HL-60 (cell line): Measurements from ENCODE around the gene USF1.

ENCODE experiments used
- DNase-seq, 2 experiments: peaks; one replicate each; pipeline ENCODE4 v3.0.0-alpha.2; 2010 to 2020; ENCODE audit warnings: low read depth in 1 of 2, low spot score in 1 of 2
- H3K27ac ChIP-seq: fragments of 250-450 bp; sonication (Bioruptor Pico); replicated peaks from 2 replicates; pipeline ENCODE4 v1.5.1; 2020; ENCODE audit warnings: mild to moderate bottlenecking, moderate library complexity
- H3K27me3 ChIP-seq: fragments of 250-450 bp; sonication (Bioruptor Pico); 2 replicates; pipeline ENCODE4 v1.5.1; 2021; ENCODE audit warnings: mild to moderate bottlenecking, moderate library complexity; ENCODE audit not compliant: insufficient read depth, poor library complexity, severe bottlenecking
- H3K4me3 ChIP-seq: replicated peaks from 2 replicates; pipeline ENCODE4 v1.5.1; 2011; ENCODE audit warnings: mild to moderate bottlenecking, control low read depth, low read length; ENCODE audit not compliant: insufficient read depth
- CTCF ChIP-seq: IDR thresholded peaks from one replicate; pipeline ENCODE4 v1.5.1; 2011; ENCODE audit warnings: low read length, control low read depth, inconsistent platforms; ENCODE audit not compliant: insufficient read depth
- GABPA ChIP-seq: IDR thresholded peaks from 2 replicates; pipeline ENCODE4 v1.6.1; 2012; ENCODE audit warnings: low read depth
- POLR2AphosphoS5 ChIP-seq: IDR thresholded peaks from 2 replicates; pipeline ENCODE4 v1.6.1; 2012; ENCODE audit warnings: low read depth
- REST ChIP-seq: IDR thresholded peaks from 2 replicates; pipeline ENCODE4 v1.6.1; 2012; ENCODE audit warnings: low read depth; ENCODE audit not compliant: insufficient replicate concordance
- SPI1 ChIP-seq: IDR thresholded peaks from 2 replicates; pipeline ENCODE4 v1.6.1; 2012; ENCODE audit warnings: low read depth, mild to moderate bottlenecking, borderline replicate concordance
- long read RNA-seq: library from polyadenylated mRNA; unstranded; transcript quantifications from one replicate; pipeline ENCODE4 v2.0.0, GENCODE V29; 2020

USF1 gene, protein sequence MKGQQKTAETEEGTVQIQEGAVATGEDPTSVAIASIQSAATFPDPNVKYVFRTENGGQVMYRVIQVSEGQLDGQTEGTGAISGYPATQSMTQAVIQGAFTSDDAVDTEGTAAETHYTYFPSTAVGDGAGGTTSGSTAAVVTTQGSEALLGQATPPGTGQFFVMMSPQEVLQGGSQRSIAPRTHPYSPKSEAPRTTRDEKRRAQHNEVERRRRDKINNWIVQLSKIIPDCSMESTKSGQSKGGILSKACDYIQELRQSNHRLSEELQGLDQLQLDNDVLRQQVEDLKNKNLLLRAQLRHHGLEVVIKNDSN
- long read RNA-seq, transcript USF1-203 (11 exons, 1,807 nt), result major isoform, 61 of 136 reads
- long read RNA-seq, transcript USF1-205 (11 exons, 1,092 nt), result minor isoform, 28 of 136 reads
- long read RNA-seq, partial matches to known transcripts, result 3 of 136 reads
- long read RNA-seq, other reads (novel, unspliced or antisense), result 42 of 136 reads

DNA sequence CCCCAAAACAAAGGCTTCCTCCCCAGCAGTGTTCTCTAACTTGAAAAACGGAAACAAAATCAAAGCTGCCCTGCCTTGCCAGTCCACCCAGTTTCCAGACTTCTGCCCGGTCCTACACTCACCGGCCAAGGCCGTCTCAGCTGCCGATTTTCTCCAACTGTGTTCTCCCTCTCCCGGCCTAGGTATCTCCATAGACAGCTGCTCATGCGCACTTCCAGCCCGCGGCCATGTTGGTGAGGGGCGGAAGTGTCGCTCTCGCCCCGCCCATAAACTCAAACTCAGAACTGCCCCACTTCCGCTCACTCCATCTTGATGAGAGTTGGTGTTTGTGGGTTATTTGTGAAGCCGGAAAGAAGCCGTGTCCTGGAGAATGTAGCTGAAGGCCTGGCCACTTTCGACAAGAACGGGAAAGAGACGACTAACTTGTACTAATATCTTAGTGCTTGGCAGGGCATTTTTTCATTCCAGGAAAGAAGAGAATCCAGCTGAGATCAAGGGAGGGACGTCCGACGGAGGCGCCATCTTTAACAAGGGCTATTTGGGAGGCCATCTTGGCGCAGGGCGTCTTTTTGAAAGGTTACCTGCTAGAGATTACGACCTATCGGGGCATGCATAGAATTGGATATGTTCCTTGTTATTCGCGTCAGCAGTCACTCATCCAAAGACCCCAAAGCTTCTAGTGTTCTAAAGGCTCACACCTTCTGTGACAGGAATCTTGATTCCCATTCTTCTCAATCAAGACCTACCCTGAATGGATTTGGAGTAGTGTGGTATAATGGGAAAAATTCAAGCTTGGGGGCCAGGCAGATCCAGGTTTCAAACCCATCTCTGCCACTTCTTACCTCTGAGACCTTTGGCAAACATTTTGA lies at the start of gene USF1:
Gene USF1 (minus strand): TSS at position 242 of the 869 bp plus-strand sequence. CDS start 2,702 bp downstream, outside the sequence.
- Histone ChIP-seq H3K27me3 (no peaks in the 10 kb centered on the region), H3K4me3 (peak within 1 kb of the TSS; percentile 86), H3K27ac (peak within 1 kb of the TSS; percentile 98)
- DNase-seq, result peak; percentile 91 to 95
- TF ChIP-seq GABPA (peak; percentile 90), POLR2AphosphoS5 (peak; percentile 84), CTCF (no peak), REST (peak; percentile 66), SPI1 (peak; percentile 91)

DNA sequence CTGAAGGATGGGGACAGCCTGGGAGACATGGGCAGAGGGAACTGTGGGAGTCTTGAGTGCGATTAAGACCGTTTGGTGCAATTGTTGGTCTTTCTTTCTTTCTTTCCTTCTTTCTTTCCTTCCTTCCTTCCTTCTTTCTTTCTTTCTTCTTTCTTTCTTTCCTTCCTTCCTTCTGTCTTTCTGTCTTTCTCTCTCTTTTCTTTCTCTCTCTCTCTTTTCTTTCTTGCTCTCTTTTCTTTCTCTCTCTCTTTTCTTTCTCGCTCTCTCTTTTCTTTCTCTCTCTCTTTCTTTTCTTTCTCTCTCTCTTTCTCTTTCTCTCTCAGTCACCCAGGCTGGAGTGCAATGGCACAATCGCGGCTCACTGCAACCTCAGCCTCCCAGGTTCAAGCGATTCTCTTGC lies 49.5 kb upstream of the USF1 start:
- H3K27ac ChIP-seq, result no peak overlapping the region
- H3K4me3 ChIP-seq, result no peak overlapping the region
- TF ChIP-seq POLR2AphosphoS5, result no peak
- no peak for TF ChIP-seq CTCF
- TF ChIP-seq GABPA, result no peak
- TF ChIP-seq SPI1, result no peak
- no peak for TF ChIP-seq REST
- DNase-seq, result no peak
- no peaks in the 10 kb centered on the region for H3K27me3 ChIP-seq

DNA sequence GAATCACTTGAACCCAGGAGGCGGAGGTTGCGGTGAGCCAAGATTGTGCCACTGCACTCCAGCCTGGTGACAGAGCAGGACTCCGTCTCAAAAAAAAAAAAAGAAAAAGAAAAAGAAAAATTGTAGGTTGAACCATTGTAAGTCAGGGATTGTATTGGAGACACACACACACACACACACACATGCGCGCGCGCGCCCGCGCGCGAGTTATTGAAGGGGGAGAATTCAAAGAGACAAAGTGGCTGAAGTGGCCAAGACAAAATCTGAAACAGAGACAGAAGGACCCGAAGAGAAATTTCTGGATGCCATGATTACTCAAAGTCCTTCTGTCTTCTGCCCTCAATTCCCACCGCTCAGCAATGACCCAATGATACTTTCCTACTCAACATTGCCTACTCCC lies 48.7 kb upstream of the USF1 start:
- no peak for TF ChIP-seq SPI1
- TF ChIP-seq REST, result no peak
- no peak for TF ChIP-seq GABPA
- TF ChIP-seq CTCF, result no peak
- no peak for TF ChIP-seq POLR2AphosphoS5
- Histone ChIP-seq H3K27ac (no peak overlapping the region), H3K4me3 (no peak overlapping the region), H3K27me3 (no peaks in the 10 kb centered on the region)
- DNase-seq, result no peak
